Testis (tissue), 3 donors: ENCODE measurements around the gene CAMK2N1. TPM values are rescaled to one million over a fixed set of nuclear protein-coding genes. Genes with fewer than 3 reads are reported as not detected.

ENCODE experiments used
- DNase-seq: peaks from one replicate; pipeline ENCODE4 v3.0.0-alpha.2; 2019
- H3K27ac ChIP-seq, 2 donors: fragments of 200-600 bp; sonication (generic); one replicate each; pipeline ENCODE4 v1.5.1; 2019
- H3K27me3 ChIP-seq: fragments of 200-600 bp; sonication (generic); one replicate; pipeline ENCODE4 v1.5.1; 2019
- H3K36me3 ChIP-seq: fragments of 200-600 bp; sonication (generic); one replicate; pipeline ENCODE4 v1.5.1; 2017; ENCODE audit warnings: low read depth; ENCODE audit errors: missing control alignments
- H3K4me1 ChIP-seq: fragments of 200-600 bp; sonication (generic); one replicate; pipeline ENCODE4 v1.5.1; 2019
- H3K4me3 ChIP-seq, 2 donors: fragments of 200-600 bp; sonication (generic); one replicate each; pipeline ENCODE4 v1.5.1; 2017 to 2019
- H3K9me3 ChIP-seq: fragments of 200-600 bp; sonication (generic); one replicate; pipeline ENCODE4 v1.5.1; 2017
- CTCF ChIP-seq, 3 experiments: fragments of 450-650 bp in 2 of 3; fragments of 200-600 bp in 1 of 3; sonication (generic) in 1 of 3; IDR thresholded peaks; one replicate each; pipeline ENCODE4 v1.5.1; 2016 to 2019; ENCODE audit warnings: antibody characterized with exemption in 3 of 3, mild to moderate bottlenecking in 2 of 3, moderate library complexity in 1 of 3
- POLR2A ChIP-seq: fragments of 450-650 bp; IDR thresholded peaks from one replicate; pipeline ENCODE4 v1.6.1; 2017; ENCODE audit warnings: antibody characterized with exemption, mild to moderate bottlenecking, moderate library complexity
- WGBS, 2 donors: methylation state at CpG; one replicate each; pipeline ENCODE4 v1.1.5; 2018; 5-methylcytosine and 5-hydroxymethylcytosine counted together
- intact Hi-C: fragments of 100-400 bp; cut with DNase I; formaldehyde crosslinking; loops from one replicate; pipeline ENCODE4 v1.15.1; 2023; ENCODE audit warnings: low total_unique reads
- polyA plus RNA-seq: library from polyadenylated mRNA; stranded (reverse); fragments of 350-450 nt; fragmentation: Illumina TruSeq; extraction: RNeasy Lipid Tissue Mini Kit (QIAGEN cat#74804); gene quantifications from one replicate; pipeline ENCODE4 v1.2.3, GENCODE V29; 2014; ENCODE audit warnings: low read depth, low replicate concordance; ENCODE audit not compliant: insufficient read depth
- total RNA-seq, 2 donors: library from RNA; depleted of rRNA; stranded (reverse); fragments of >200 nt; gene quantifications; one replicate each; pipeline ENCODE4 v1.2.3, GENCODE V29; 2016

The CAMK2N1 gene
- total and polyA plus RNA-seq, 3 donors from 2014 or later = 7.8 to 12.3 (median 9.5) TPM

- H3K9me3 ChIP-seq = no peaks in the 10 kb centered on the region
- 29 to 35% methylated on average over 19 to 28 of the region's 28 CpGs for WGBS, 2 donors
- H3K27ac ChIP-seq = no peak overlapping the region
- no peaks in the 10 kb centered on the region for H3K36me3 ChIP-seq
- H3K27me3 ChIP-seq = no peaks in the 10 kb centered on the region
- no peak for TF ChIP-seq POLR2A
- intact Hi-C loops = no loop called here
- peaks cover 28% of the 10 kb centered on the region for H3K4me1 ChIP-seq
- peak overlapping the region in 1 of 2 donors; percentile 21 for H3K4me3 ChIP-seq
- peak; percentile 88 for DNase-seq
These were observed 12.9 kb downstream of the CAMK2N1 start for GRCh38 chr1:20472860-20473711.

- intact Hi-C loops = no loop called here
- WGBS, 2 donors = 88 to 93% methylated on average over 4 of the region's 4 CpGs
- TF ChIP-seq CTCF (IDR thresholded peaks at IDR 0.05) (no peak), POLR2A (no peak)
These were observed 13.9 kb downstream of the CAMK2N1 start for GRCh38 chr1:20472121-20472520.

GRCh38 chr1:20470194-20470593 lies 15.8 kb downstream of the CAMK2N1 start:
- TF ChIP-seq CTCF (IDR thresholded peaks at IDR 0.05) (no peak), POLR2A (no peak)
- Histone ChIP-seq H3K4me1 (peaks cover 7% of the 10 kb centered on the region), H3K27me3 (no peaks in the 10 kb centered on the region), H3K4me3 (no peak overlapping the region), H3K27ac (no peak overlapping the region), H3K36me3 (no peaks in the 10 kb centered on the region), H3K9me3 (no peaks in the 10 kb centered on the region)
- WGBS, 2 donors = 56 to 65% methylated on average over 3 of the region's 3 CpGs
- peak; percentile 33 for DNase-seq
- intact Hi-C loops = no loop called here

More at GRCh38 chr1:20472121-20472520, 13.9 kb downstream of the CAMK2N1 start:
- Histone ChIP-seq H3K27ac (no peak overlapping the region), H3K36me3 (no peaks in the 10 kb centered on the region), H3K4me3 (no peak overlapping the region), H3K9me3 (no peaks in the 10 kb centered on the region), H3K4me1 (peaks cover 18% of the 10 kb centered on the region), H3K27me3 (no peaks in the 10 kb centered on the region)
- no peak for DNase-seq

- intact Hi-C loops = no loop called here
- Histone ChIP-seq H3K27me3 (no peaks in the 10 kb centered on the region), H3K27ac (no peak overlapping the region), H3K9me3 (no peaks in the 10 kb centered on the region), H3K4me1 (peaks cover 7% of the 10 kb centered on the region), H3K4me3 (no peak overlapping the region), H3K36me3 (no peaks in the 10 kb centered on the region)
- no peak for DNase-seq
- no peak for TF ChIP-seq POLR2A
- TF ChIP-seq CTCF (IDR thresholded peaks at IDR 0.05) = no peak
- 100% methylated on average over 1 of the region's 1 CpG for WGBS, 2 donors
These were observed 16.5 kb downstream of the CAMK2N1 start for GRCh38 chr1:20469406-20470076.

GRCh38 chr1:20466273-20466672 lies 19.7 kb downstream of the CAMK2N1 start:
- H3K4me3 ChIP-seq = no peak overlapping the region
- intact Hi-C loops = no loop called here
- H3K27ac ChIP-seq = no peak overlapping the region
- no peaks in the 10 kb centered on the region for H3K36me3 ChIP-seq
- no peaks in the 10 kb centered on the region for H3K4me1 ChIP-seq
- H3K27me3 ChIP-seq = no peaks in the 10 kb centered on the region
- TF ChIP-seq POLR2A = no peak
- TF ChIP-seq CTCF (IDR thresholded peaks at IDR 0.05) = no peak
- no peaks in the 10 kb centered on the region for H3K9me3 ChIP-seq
- DNase-seq = no peak
- WGBS, 2 donors = 64 to 85% methylated on average over 9 of the region's 9 CpGs
